ENCODE measurements around the gene RNF151. TPM values are rescaled to one million over a fixed set of nuclear protein-coding genes. Genes with fewer than 3 reads are reported as not detected.
A peak's percentile ranks its signal among the peaks of the same experiment; 100 is the strongest.

The RNF151 gene
- total RNA-seq, 1 experiment from 2014 or later, result 0.28 TPM

DNA sequence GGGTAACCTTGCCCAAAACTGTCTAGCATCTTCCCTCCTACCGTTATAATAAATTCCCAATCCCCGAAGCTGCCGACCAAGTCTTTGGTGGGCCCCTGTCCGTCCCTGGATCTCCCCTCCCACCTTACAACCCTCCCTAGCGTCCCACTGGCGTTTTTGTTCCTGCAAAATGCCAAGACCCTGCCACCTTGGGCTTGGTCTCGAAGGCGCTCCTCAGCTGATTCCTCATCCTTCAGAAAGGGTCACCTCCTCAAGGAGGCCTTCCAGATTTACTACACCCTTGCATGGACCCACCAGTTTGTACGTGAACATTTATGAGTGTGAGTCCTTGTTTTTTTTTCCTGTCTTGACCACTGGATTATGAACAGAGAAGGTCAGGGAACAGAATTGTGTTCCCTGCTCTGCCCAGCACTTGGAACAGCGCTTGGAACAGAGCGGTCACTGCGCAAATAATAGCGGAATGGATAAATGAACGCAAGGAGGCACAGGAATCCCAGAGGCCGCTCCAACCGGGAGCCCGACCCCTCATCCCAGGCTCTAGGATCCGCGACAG lies 16.4 kb downstream of the RNF151 start:
- peaks cover 22% of the 10 kb centered on the region for H3K27me3 ChIP-seq (ENCODE audit: insufficient read depth, low read length)
- peak overlapping the region; percentile 52 to 75 for H3K4me3 Mint-ChIP-seq

More for the DNA sequence above, 16.4 kb downstream of the RNF151 start:
- TF ChIP-seq, protein P1, sequence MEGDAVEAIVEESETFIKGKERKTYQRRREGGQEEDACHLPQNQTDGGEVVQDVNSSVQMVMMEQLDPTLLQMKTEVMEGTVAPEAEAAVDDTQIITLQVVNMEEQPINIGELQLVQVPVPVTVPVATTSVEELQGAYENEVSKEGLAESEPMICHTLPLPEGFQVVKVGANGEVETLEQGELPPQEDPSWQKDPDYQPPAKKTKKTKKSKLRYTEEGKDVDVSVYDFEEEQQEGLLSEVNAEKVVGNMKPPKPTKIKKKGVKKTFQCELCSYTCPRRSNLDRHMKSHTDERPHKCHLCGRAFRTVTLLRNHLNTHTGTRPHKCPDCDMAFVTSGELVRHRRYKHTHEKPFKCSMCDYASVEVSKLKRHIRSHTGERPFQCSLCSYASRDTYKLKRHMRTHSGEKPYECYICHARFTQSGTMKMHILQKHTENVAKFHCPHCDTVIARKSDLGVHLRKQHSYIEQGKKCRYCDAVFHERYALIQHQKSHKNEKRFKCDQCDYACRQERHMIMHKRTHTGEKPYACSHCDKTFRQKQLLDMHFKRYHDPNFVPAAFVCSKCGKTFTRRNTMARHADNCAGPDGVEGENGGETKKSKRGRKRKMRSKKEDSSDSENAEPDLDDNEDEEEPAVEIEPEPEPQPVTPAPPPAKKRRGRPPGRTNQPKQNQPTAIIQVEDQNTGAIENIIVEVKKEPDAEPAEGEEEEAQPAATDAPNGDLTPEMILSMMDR (conservative IDR thresholded peaks at IDR 0.05), result no peak
- Histone ChIP-seq H3K23me2 (ENCODE audit: insufficient read length, low read depth, low read length, poor library complexity, severe bottlenecking) (peaks cover 24% of the 10 kb centered on the region), H3K9me3 (ENCODE audit: control insufficient read depth, low read depth, low read length) (no peaks in the 10 kb centered on the region), H3K23ac (ENCODE audit: insufficient read length, low read depth, low read length) (no peak overlapping the region), H3K27ac (ENCODE audit: insufficient read length, low read depth, low read length) (no peak overlapping the region), H4K20me1 (ENCODE audit: control insufficient read depth, insufficient read depth, insufficient read length) (peaks cover 2% of the 10 kb centered on the region), H2AK5ac (ENCODE audit: insufficient read length, low read length) (no peak overlapping the region), H3K79me1 (ENCODE audit: insufficient read depth, low read depth, low read length, poor library complexity, severe bottlenecking) (no peaks in the 10 kb centered on the region), H3K4me1 (ENCODE audit: insufficient read depth, low read length) (no peaks in the 10 kb centered on the region), H3K9ac (ENCODE audit: extremely low read depth, insufficient read length, low read length) (no peak overlapping the region), H2AFZ (ENCODE audit: low read length) (no peak overlapping the region), H4K5ac (ENCODE audit: insufficient read length, low read depth, low read length) (no peak overlapping the region), H3K18ac (ENCODE audit: insufficient read length, low read depth, low read length) (no peak overlapping the region), H2BK5ac (ENCODE audit: insufficient read length, low read length) (no peak overlapping the region), H3K56ac (ENCODE audit: insufficient read length, low read depth, low read length) (no peak overlapping the region), H3K79me2 (ENCODE audit: insufficient read depth, low read length) (no peaks in the 10 kb centered on the region; the same call in 1 of the 2 replicates), H3K14ac (ENCODE audit: insufficient read depth, low read length) (no peak overlapping the region), H4K8ac (replicated peaks; ENCODE audit: insufficient read length, low read depth, low read length) (no peak overlapping the region), H2BK20ac (ENCODE audit: low read depth, low read length, poor library complexity, severe bottlenecking) (no peak overlapping the region), H3K4me2 (ENCODE audit: insufficient read depth, insufficient read length, low read length) (peak overlapping the region; percentile 16), H3K4ac (ENCODE audit: low read depth, low read length) (no peak overlapping the region), H2BK12ac (ENCODE audit: insufficient read length, low read depth, low read length) (no peak overlapping the region), H2BK15ac (ENCODE audit: low read depth, low read length) (no peak overlapping the region), H4K91ac (ENCODE audit: insufficient read length, low read depth, low read length) (no peak overlapping the region), H3T11ph (ENCODE audit: low read length) (no peak overlapping the region), H2BK120ac (ENCODE audit: low read depth, low read length, poor library complexity, severe bottlenecking) (no peak overlapping the region)
- Mint-ChIP-seq H3K27me3 (ENCODE audit: low read depth) (peaks cover 46% of the 10 kb centered on the region), H3K27ac (peak overlapping the region in 2 of 3 experiments; percentile 50 to 58; a peak in 2 of 7 replicates), H3K9me3 (no peaks in the 10 kb centered on the region), H3K36me3 (ENCODE audit: insufficient read depth in 1 of 3, low read depth in 3 of 3) (peaks cover 0 to 20% (median 18%) of the 10 kb centered on the region in 3 experiments), H3K4me1 (peaks cover 19 to 26% of the 10 kb centered on the region in 2 experiments)
- WGBS (ENCODE audit: extremely low coverage, insufficient read length, low lambda C conversion rate), result no CpG with 5 or more reads among the region's 19 CpGs
- no peak for DNase-seq

Data from H9 (cell line).